GM11168 (cell line): ENCODE results near the gene ALPK1.
"Not testable (repeated sequence)": the region's sequence is repeated elsewhere in the genome, so short reads cannot be mapped to it uniquely, and the experiment has no call there.

Experiments used
- in situ Hi-C: fragments of 300-500 bp; cut with MboI; formaldehyde crosslinking; loops from one replicate; pipeline ENCODE4 v1.12.0; 2022; ENCODE audit warnings: low sequenced_read_pairs; ENCODE audit not compliant: unreplicated experiment

The ALPK1 gene

DNA sequence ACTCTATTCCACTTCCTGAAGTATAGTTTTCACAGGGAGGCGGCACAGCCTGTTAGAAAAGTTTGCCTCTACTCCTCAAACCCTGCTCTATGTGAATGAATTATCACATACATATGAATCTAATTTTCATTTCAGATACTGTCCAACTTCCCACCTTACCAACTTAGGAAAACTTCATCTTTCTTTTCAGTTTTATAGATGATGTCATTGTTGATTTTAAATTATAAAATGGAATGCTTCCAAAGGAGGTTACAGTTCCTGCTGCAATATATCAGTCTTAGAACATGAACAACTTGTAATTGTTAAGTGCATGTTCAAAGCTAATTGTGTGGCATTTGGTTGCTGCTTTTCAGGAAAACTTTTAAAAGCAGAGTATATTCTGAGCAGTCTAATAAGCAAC lies 126.4 kb downstream of the ALPK1 start:
- in situ Hi-C loops: no loop called here

DNA sequence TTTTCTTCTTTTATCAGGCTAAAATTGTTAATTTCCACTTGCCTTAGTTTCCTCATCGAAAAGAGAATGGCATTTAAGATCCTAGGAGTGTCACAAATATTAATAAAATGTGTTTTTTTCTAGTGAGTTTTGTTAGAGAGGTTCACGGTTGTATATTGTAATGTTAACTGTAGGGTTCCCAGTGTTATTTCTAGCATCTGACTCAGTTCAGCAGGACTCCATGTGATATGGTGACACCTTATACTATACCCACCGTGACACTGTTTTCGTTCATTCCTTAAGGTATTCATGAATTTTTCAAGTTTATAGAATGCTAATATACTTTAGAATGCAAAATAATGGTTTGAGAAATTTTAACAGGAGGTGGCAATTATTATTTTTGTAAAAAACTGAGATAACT lies 128.7 kb downstream of the ALPK1 start:
- in situ Hi-C loops: no loop called here

DNA sequence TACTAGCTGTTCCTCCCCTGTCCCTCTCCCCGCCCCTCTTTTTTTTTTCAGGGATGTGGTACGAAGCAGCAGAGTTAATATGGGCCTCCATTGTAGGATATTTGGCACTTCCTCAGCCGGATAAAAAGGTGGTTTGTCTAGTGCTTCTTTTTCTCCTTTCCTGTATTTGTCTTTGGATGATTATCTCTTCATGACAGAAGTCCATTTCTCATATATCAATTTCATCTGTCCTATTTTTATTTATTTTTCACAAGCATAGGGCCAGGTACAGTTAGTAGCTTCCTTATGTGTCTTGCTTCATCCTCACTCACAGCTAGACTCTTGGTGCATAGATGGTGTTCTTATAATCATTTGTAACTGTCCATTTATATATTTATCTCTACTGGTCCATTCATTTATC lies 129.2 kb downstream of the ALPK1 start:
- in situ Hi-C loops: no loop called here

DNA sequence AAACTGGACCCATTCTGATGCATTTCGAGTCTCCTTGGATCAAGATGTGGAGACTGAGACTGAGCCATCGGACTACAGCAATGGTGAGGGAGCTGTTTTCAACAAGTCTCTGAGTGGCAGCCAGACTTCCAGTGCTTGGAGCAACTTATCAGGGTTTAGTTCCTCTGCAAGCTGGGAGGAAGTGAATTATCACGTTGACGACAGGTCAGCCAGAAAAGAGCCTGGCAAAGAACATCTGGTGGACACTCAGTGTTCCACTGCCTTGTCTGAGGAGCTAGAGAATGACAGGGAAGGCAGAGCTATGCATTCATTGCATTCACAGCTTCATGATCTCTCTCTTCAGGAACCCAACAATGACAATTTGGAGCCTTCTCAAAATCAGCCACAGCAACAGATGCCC lies 134.0 kb downstream of the ALPK1 start:
- in situ Hi-C loops: no loop called here

DNA sequence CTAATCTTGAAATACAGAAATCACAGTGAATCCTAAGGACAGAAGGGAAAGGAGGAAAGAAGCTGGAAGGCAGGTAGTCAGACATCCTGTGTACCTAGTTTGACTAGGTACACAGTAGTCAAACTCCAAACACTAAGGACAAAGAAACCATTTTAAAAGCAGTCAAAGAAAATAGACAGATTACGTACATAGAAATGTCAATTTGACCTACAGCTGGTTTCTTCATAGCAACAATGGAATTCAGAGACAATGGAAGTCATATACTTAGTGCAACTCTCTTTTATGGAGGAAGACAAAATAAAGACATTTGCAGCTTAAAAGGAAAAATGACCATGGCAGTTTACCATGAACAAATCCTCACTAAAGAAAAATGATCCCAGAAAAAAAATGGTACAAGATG lies 139.8 kb downstream of the ALPK1 start:
- in situ Hi-C loops: no loop called here

DNA sequence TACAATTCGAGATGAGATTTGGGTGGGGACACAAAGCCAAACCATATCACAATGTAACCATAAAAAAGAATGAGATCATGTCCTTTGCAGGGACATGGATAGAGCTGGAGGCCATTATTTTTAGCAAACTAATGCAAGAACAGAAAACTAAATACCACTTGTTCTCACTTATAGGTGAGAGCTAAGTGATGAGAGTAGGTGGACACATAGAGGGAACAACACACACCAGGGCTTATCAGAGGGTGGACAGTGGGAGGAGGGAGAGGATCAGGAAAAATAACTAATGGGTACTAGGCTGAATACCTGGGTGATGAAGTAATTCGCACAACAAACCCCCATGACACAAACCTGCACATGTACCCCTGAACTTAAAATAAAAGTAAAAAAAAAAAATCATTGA lies 145.1 kb downstream of the ALPK1 start:
- in situ Hi-C loops: not testable (repeated sequence)

DNA sequence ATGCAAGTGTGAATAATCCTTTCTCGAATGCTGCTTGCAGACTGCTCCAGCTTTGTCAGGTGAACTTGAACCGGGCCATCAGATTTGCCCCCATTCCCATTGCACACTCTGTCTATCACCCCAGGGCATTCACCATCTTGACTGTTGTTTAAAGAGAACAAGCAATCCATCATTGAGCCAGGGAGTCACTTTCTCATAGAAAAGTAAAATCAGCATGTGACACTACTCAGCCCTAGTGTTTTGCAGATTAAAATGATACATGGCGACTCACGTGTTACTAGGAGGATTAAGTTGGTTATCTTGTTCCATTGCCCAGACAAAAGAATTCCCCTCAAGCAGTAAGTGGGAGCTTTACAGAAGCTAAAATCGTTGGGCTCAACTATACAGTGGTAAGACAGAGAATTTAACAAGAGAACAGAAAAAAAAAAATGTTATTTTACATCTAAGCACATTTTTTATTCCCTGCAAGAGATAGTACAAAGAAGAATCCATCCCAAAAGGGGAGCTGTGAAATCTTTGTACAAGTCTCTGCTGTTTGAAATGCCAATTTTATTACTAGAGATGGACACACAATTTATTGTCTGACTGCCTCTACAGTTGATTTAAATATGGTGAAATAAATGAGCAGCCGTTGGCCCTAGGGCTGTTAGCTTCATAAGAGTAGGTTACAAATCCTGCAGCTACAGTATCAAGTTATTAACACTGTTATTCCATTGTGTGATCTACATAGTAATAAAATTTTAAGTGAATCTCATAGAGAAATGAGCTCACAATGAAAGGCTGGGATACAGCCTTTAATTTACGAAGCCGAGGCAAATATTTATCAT lies 151.3 kb downstream of the ALPK1 start:
- in situ Hi-C loops: no loop called here

DNA sequence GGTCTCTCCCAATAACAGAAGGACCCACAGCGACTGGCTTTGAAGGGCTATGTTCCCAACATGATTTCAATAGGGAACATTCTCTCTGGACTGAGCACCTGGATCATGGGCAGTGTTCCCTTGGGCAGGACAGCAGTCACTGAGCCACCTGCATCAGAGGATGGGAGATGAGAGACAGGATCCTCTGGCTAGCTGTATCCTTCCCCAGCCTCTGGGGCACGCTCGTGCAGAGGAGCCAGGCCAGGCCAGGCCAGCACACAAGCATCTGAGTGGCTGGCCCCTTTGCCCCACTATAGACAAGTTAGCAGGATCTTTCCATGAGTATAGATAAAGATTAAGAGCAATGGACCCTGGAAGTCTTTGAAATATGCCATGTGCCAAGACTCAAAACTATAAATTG lies 152.5 kb downstream of the ALPK1 start:
- in situ Hi-C loops: no loop called here

DNA sequence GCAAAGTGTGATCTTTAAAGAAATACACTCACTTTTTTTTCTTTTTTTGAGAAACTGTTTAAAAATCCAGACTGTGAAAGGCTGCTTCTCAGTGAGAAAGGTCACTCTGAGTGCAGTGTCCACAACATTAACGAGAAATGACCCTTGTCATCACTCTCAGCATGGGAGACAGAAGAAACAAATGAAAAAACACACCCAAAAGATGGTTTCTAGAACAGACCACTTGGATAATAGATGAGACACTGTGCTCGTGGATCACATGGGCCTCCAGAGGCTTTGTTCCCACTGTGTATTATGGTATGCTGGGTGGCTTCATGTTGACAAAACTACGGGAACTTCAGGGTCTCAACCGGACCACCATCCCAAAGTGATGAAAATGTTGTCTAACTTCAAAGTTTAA lies 153.9 kb downstream of the ALPK1 start:
- in situ Hi-C loops: no loop called here

DNA sequence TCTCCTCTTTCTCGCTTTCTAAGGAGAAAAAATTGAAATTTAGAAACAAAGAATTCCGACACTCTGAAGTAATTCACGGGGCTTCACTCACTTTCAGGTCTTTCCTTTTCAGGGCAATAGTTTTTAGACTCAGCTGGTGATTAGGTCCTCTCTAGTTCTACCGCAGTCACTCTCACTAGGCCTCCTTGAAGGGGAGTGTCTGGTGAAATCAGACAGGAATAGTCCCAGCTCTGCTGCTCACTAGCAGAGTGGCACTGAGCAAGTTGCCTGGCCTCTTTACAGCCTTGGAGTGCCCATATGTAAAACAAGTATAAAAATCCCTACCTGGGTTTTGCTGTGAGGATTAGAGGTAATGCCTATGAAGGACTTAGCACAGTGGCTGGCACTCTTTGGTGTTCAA lies 154.7 kb downstream of the ALPK1 start:
- in situ Hi-C loops: no loop called here

DNA sequence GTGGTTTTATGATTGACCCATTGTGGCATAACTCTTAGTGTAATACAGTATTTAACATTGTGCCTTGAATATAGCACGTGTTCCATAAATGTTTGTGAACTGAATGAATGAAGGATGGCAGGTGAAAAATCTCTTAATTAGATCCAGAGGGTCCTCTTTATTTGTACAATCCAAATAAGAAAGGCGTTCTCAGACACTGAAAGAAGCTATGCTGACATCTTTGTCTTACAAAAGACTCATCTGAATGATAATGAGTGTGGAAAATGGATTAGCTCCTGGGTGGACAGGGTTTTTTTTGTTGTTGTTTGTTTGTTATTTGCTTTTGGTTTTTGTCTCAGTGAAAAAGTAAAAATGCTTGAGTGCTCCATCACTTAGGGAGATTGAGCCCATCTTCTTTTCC lies 156.2 kb downstream of the ALPK1 start:
- in situ Hi-C loops: no loop called here

DNA sequence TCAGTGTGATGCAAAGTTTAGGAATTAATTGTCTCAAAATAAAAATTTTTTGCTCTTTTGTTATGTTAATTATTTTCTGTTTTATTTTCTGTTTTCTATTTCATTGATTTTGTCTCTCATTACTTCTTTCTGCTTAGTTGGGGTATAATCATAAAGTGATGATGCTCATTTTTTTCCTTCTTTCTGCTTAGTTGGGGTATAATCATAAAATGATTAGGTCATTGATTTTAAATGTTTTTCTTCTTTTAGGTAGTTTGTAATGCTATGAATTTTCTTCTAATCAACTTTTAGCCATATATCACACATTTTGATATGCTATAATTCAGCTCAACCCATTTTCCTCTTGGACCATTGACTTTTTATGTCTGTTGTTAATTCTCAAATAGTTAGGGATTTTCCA lies 175.1 kb downstream of the ALPK1 start:
- in situ Hi-C loops: no loop called here

DNA sequence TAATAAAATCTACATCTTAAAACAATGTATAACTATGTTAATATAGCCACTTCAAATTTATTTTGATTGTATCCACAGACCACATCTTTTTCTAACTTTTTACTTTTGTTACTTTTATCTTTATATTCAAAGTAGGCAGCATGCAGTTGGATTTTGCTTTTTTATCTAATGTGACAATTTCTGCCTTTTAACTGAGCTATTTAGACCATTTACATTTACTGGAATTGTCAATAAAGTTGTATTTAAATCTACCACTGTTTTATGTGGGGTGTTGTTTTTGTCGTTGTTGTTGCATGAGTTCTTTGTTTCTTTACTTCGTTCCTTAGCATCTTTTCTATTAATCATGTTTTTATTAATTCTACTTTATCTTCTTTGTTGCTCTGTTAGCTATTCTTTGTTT lies 176.8 kb downstream of the ALPK1 start:
- in situ Hi-C loops: no loop called here

DNA sequence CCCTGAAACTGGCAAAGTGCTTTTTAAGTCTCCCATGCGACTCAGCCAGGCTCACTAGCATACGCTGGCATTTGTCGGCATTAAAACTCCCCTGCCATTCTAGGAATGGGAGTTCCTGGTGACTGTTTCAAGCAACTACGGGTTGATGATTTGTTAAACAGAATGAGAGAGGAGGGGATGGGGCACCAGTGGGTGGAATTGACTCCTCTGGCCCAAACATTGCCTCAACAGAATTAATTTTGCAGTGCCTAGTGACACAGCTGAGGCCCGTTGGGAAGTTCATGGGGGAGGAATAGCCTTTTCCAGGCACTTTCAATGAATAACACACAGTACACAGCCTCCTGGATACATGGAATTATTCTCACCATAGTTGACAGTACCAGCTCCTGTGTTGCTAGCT lies 188.8 kb downstream of the ALPK1 start:
- in situ Hi-C loops: no loop called here

DNA sequence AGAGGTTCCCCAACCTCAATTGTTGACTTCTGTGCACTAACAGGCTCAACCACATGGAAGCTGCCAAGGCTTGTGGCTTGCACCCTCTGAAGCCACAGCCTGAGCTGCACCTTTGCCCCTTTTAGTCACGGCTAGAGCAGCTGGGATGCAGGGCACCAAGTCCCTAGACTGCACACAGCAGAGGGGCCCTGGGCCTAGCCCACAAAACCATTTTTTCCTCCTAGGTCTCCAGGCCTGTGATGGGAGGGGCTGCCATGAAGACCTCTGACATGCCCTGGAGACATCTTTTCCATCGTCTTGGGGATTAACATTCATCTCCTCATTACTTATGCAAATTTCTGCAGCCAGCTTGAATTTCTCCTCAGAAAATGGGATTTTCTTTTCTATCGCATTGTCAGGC lies 193.6 kb downstream of the ALPK1 start:
- in situ Hi-C loops: not testable (repeated sequence)
